Measurements from ENCODE around the gene AQP3.

Gene AQP3

GRCh38 chr9:33445389-33446239 is 1.8 kb downstream of the AQP3 start:
- FAIRE-seq (peak; percentile 24), DNase-seq (ENCODE audit: extremely low spot score, insufficient read length, low read depth) (no peak)

GRCh38 chr9:33443464-33444154 is 3.8 kb downstream of the AQP3 start:
- FAIRE-seq: no peak
- DNase-seq (ENCODE audit: extremely low spot score, insufficient read length, low read depth): no peak

GRCh38 chr9:33443047-33443446 is 4.3 kb downstream of the AQP3 start:
- DNase-seq (ENCODE audit: extremely low spot score, insufficient read length, low read depth) (no peak), FAIRE-seq (no peak)

GRCh38 chr9:33442125-33442524 is 5.3 kb downstream of the AQP3 start:
- FAIRE-seq (no peak), DNase-seq (ENCODE audit: extremely low spot score, insufficient read length, low read depth) (no peak)

GRCh38 chr9:33440609-33441008 is 6.8 kb downstream of the AQP3 start:
- FAIRE-seq: no peak

GRCh38 chr9:33440204-33440603 is 7.2 kb downstream of the AQP3 start:
- no peak for DNase-seq (ENCODE audit: extremely low spot score, insufficient read length, low read depth)
- no peak for FAIRE-seq

More at GRCh38 chr9:33440609-33441008, 6.8 kb downstream of the AQP3 start:
- no peak for DNase-seq (ENCODE audit: extremely low spot score, insufficient read length, low read depth)

- no peak for DNase-seq (ENCODE audit: extremely low spot score, insufficient read length, low read depth)
- no peak for FAIRE-seq
Measured at GRCh38 chr9:33439731-33440130, 7.7 kb downstream of the AQP3 start.

- no peak for DNase-seq (ENCODE audit: extremely low spot score, insufficient read length, low read depth)
- FAIRE-seq: no peak
Measured at GRCh38 chr9:33438926-33439680, 8.3 kb downstream of the AQP3 start.

- DNase-seq (ENCODE audit: extremely low spot score, insufficient read length, low read depth) (no peak), FAIRE-seq (no peak)
Measured at GRCh38 chr9:33437898-33438297, 9.5 kb downstream of the AQP3 start.

- FAIRE-seq (no peak), DNase-seq (ENCODE audit: extremely low spot score, insufficient read length, low read depth) (no peak)
Measured at GRCh38 chr9:33437205-33437604, 10.2 kb downstream of the AQP3 start.

- DNase-seq (ENCODE audit: extremely low spot score, insufficient read length, low read depth) (no peak), FAIRE-seq (no peak)
Measured at GRCh38 chr9:33436445-33436844, 10.9 kb downstream of the AQP3 start.

- DNase-seq (ENCODE audit: extremely low spot score, insufficient read length, low read depth) (no peak), FAIRE-seq (no peak)
Measured at GRCh38 chr9:33435821-33436277, 11.5 kb downstream of the AQP3 start.

- DNase-seq (ENCODE audit: extremely low spot score, insufficient read length, low read depth) (no peak), FAIRE-seq (no peak)
Measured at GRCh38 chr9:33434317-33435105, 12.9 kb downstream of the AQP3 start.

GRCh38 chr9:33433871-33434270 is 13.5 kb downstream of the AQP3 start:
- FAIRE-seq: no peak
- no peak for DNase-seq (ENCODE audit: extremely low spot score, insufficient read length, low read depth)

- FAIRE-seq (no peak), DNase-seq (ENCODE audit: extremely low spot score, insufficient read length, low read depth) (no peak)
Measured at GRCh38 chr9:33431420-33431819, 16.0 kb downstream of the AQP3 start.

- no peak for FAIRE-seq
- DNase-seq (ENCODE audit: extremely low spot score, insufficient read length, low read depth): no peak
Measured at GRCh38 chr9:33430942-33431341, 16.5 kb downstream of the AQP3 start.

- no peak for DNase-seq (ENCODE audit: extremely low spot score, insufficient read length, low read depth)
- no peak for FAIRE-seq
Measured at GRCh38 chr9:33429256-33429985, 18.0 kb downstream of the AQP3 start.

- DNase-seq (ENCODE audit: extremely low spot score, insufficient read length, low read depth) (no peak), FAIRE-seq (no peak)
Measured at GRCh38 chr9:33426843-33427293, 20.5 kb downstream of the AQP3 start.

- FAIRE-seq (no peak), DNase-seq (ENCODE audit: extremely low spot score, insufficient read length, low read depth) (no peak)
Measured at GRCh38 chr9:33425128-33425533, 22.3 kb downstream of the AQP3 start.
